Right kidney (tissue), 1 donor: ENCODE measurements around the gene CDCA4.
"Not testable (repeated sequence)": the region's sequence is repeated elsewhere in the genome, so short reads cannot be mapped to it uniquely, and the experiment has no call there.

ENCODE experiments used
- DNase-seq: peaks from one replicate; pipeline ENCODE4 v3.0.0-alpha.2; 2016

Gene CDCA4

GRCh38 chr14:105059035-105059924, 38.4 kb upstream of the CDCA4 start:
- DNase-seq = peak; percentile 7

- peak; percentile 0 for DNase-seq
Observed at GRCh38 chr14:105058521-105059034, 37.7 kb upstream of the CDCA4 start.

GRCh38 chr14:105056303-105056831, 35.5 kb upstream of the CDCA4 start:
- DNase-seq = peak; percentile 0

GRCh38 chr14:105055736-105056302, 34.9 kb upstream of the CDCA4 start:
- no peak for DNase-seq

- DNase-seq = no peak
Observed at GRCh38 chr14:105055334-105055733, 34.5 kb upstream of the CDCA4 start.

GRCh38 chr14:105053996-105054395, 33.1 kb upstream of the CDCA4 start:
- no peak for DNase-seq

GRCh38 chr14:105053421-105053820, 32.5 kb upstream of the CDCA4 start:
- no peak for DNase-seq

- no peak for DNase-seq
Observed at GRCh38 chr14:105052110-105052458, 31.2 kb upstream of the CDCA4 start.

- DNase-seq = no peak
Observed at GRCh38 chr14:105051182-105052109, 30.6 kb upstream of the CDCA4 start.

- DNase-seq = no peak
Observed at GRCh38 chr14:105050551-105050897, 29.6 kb upstream of the CDCA4 start.

GRCh38 chr14:105049753-105050550, 29.1 kb upstream of the CDCA4 start:
- no peak for DNase-seq

- no peak for DNase-seq
Observed at GRCh38 chr14:105047283-105048016, 26.6 kb upstream of the CDCA4 start.

- no peak for DNase-seq
Observed at GRCh38 chr14:105046891-105047282, 26.0 kb upstream of the CDCA4 start.

GRCh38 chr14:105045710-105046326, 24.9 kb upstream of the CDCA4 start:
- peak; percentile 83 for DNase-seq

GRCh38 chr14:105043641-105044040, 22.8 kb upstream of the CDCA4 start:
- no peak for DNase-seq

- no peak for DNase-seq
Observed at GRCh38 chr14:105042813-105043212, 21.9 kb upstream of the CDCA4 start.

GRCh38 chr14:105041841-105042765, 21.2 kb upstream of the CDCA4 start:
- no peak for DNase-seq

GRCh38 chr14:105039458-105040205, 18.7 kb upstream of the CDCA4 start:
- no peak for DNase-seq

GRCh38 chr14:105035616-105036015, 14.7 kb upstream of the CDCA4 start:
- not testable (repeated sequence) for DNase-seq
